HG03520 (cell line): ENCODE data around the gene SYT9.
"Not testable (repeated sequence)": the region's sequence is repeated elsewhere in the genome, so short reads cannot be mapped to it uniquely, and the experiment has no call there.

ENCODE experiments used
- ATAC-seq: cut with Tn5 transposase; IDR thresholded peaks from one replicate; pipeline ENCODE4 v1.9.1; 2021; ENCODE audit warnings: mild to moderate bottlenecking, moderate library complexity; ENCODE audit not compliant: unreplicated experiment

The SYT9 gene

DNA sequence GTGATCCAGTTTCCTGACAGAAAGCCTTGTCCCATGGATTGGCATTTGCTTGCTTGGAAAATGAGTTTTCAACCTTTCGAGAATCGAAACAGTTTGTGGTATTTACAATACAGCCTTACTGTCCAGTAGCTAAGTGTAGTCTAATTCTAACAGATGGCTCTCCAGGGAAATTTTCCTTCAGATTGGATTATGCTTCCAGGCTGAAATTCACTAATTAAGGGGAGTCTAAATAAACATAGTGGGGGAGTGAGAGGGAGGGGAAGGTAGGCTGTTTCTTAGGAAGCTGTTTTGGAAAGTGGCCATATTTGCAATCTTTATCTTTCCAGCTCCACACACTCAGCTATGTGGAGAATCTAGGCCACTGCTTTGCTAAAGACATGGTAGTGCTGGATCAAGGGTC lies 81.3 kb downstream of the SYT9 start:
- no peak for ATAC-seq

DNA sequence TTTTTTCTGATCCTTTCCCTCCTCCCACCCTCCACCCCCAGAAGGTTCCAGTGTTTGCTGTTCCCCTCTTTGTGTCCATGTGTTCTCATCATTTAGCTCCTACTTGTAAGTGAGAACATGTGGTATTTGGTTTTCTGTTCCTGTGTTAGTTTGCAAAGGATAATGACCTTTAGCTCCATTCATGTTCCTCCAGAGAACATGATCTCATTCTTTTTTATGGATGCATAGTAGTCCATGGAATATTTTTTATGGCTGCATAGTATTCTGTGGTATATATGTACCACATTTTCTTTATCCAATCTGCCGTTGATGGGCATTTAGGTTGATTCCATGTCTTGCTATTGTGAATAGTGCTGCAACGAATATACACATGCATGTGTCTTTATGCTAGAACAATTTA lies 83.7 kb downstream of the SYT9 start:
- not testable (repeated sequence) for ATAC-seq

DNA sequence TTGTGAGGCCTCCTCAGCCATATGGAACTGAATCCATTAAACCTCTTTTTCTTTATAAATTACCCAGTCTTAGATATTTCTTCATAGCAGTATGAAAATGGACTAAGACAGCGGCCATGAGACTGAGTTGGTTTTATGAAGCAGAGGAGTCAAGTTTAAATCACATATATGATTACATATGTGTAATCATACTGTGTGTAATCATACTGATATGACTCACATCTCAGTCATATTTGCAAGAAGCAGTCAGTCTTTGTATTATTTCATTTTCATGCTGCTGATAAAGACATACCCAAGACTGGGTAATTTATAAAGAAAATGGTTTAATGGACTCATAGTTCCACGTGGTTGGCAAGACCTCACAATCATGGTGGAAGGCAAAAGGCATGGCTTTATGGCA lies 89.8 kb downstream of the SYT9 start:
- ATAC-seq: no peak

DNA sequence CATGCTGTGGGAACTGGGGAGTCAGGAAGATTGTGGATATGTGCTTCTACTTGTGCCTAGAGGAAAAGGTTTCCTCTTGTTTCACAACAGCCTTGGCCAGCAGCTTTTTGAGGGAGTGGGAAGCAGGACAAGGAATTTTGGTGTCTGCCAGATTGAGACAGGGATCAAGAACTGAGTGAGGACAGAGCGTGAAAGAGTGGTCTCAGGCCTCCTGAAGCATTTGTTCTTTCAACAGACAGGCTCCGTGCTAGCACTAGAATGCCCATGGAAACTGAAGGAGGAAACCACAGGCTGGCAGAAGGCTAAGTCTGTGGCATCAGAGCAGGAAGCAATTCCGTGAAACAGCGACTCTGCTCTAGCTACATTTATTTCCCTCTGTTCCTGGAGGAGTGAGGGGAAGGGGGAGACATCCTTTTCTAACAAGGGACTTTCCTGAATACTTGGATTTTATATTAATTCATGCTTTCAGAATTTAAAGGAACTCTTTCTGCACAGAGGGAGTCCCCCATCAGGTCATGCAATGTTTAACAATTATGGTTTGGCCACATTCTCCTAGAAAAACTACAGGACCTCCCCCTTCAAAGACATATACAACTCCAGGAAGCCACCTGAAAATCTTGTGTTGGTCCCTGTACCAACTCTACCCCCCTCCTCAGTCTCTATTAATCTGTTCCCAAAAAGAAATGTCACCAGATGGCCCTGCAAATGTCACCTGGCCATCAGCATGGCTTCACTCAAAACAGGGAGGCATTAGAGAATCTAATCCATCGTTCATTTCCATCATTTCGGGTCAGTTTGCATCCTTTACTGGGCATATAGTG lies 96.1 kb downstream of the SYT9 start:
- ATAC-seq: no peak

DNA sequence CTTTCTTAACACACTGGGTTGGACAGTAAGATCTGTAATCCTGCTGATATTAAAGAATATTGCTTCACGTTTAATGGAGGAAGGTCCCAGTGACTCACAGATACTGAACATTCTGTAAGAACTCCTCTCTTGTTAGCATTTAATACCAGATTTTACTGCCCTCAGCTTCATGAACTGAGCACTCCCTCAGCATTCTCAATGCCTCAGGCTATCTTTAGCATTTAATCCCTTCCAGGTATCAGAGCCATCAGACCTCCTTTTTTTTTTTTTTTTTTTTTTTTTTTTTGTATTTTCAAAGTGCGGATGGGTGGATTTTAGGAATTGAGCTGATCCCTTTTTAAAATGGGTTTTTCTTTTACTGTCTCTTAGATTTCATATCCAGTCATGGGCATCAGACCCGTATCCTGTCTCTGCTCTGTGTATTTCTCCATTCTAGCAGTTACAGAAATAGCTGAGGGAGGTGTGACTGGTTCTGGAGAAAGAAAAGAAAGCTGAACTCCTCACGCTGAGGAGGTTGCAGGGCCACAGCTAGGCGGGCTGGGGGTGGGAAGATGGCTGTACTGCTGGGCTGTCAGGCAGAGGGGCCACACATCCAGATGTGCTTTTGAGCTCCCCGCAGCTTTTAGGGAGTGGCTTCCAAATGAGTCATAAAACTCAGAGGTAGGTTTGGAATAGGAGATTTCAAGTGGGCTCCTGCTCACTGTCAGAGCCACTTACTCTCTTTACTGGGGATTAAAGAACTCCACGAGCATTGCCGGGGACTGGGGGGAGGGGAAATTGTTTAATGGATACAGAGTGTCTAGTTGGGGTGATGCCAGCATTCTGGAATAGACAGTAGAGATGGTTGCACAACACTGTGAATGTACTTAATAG lies 97.0 kb downstream of the SYT9 start:
- no peak for ATAC-seq

DNA sequence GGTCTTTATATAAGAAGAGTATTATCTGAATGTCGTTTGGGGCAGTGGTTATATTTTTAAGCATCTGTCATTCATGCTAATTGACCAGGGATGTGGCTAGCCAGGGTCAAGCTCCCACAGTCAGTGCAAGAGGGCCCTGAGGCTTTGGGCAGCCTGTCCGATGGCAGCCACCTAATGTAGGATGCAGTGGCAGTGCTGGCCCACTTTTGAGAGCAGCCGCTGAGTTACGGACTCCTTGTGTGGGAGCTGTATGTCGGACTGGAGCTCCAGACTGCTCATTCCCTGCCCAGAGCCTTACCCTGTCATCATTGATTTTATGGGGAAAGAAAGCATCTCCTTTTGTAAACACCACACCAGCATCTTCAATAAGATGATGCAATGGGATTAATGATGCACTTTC lies 99.5 kb downstream of the SYT9 start:
- no peak for ATAC-seq

DNA sequence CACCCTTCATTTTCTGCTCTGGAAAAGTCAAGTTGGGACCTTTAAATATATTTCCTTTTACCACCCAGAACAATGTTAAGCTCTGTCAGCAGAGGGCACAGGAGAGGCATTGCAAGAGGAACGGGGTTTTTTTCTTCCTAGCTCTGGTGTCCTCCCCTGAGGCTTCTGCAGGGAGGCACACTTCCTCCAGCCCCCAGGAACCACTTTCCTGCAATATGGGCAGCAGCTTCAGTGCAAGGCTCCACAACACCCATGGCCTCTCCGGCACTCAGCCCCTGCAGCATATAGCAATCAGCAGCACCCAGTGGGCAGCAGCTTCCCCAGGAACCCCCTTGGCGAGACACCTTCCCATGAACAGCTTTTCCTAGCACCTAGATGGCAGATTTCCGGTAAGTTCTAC lies 101.4 kb downstream of the SYT9 start:
- no peak for ATAC-seq

DNA sequence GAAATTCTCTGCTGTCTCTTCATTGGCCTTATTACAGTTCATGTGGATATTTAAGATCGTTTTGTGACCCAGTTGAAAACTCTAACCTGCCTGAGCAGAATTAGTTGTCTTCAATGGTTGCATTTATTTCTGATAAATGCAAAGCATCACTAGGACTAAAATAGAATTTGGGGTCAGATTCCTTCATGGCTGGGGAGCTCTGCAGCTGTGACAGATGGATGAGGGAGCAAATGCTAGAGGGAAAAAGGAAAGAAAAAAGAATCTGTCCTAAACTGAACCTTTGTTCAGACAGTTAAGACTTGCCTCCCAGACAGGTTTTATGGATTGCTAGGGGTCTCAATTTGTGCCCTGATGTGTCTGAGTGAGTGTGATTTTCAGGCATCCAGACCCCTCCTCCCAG lies 113.0 kb downstream of the SYT9 start:
- ATAC-seq: no peak

DNA sequence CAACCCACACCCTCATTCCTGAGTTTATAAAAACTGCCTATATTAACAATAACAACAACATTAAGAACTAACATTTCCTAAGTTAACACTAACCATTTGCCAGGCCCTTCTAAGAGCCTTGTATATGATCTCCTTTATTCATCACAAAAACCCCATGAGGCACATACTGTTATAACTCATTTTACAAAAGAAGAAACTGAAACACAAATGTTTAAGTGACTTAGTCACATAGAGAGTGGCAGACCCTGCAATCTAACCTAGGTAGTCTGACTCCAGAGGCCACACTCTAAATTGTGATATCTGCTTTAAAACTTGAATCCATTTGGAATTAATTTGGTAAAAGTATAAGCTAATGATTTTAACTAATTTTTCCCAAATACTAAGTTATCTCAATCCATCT lies 116.1 kb downstream of the SYT9 start:
- ATAC-seq: no peak

DNA sequence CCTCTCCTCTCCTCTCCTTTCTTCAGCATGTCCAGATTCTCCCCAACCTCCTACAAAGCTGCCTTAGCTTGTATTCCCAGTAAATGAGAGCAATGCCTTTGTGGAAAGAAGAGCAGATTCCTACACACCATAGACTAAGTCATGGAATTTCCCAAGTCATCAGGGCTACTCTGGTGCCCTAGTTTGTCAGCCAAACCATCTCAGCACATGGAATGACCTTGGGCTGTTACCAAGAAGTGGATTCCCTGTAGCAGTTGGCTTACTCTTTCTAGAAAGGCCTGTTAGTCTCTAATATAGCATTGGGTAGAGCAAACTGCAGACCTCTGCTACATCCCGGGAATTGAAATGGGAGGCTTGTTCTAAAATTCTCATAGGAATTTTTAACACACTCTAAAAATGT lies 124.7 kb downstream of the SYT9 start:
- ATAC-seq: no peak

DNA sequence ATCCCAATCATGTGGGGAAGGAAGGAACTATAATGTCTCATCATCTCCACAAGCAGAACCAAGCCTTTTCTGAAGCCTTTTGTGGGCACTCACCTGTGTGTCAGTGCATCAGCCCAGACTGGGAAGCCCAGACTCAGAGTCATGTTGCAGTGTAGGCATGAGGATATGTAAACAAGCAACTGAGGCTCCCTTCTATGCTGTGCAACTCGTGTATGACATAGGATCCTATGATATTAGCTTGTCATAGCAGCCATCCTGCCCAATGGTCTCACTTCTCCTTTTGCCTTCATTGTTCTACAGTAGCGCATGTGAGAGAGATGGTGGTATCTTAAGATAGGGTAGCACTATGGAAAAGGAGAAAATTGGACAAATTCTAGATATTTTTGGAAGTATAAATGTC lies 130.2 kb downstream of the SYT9 start:
- no peak for ATAC-seq

DNA sequence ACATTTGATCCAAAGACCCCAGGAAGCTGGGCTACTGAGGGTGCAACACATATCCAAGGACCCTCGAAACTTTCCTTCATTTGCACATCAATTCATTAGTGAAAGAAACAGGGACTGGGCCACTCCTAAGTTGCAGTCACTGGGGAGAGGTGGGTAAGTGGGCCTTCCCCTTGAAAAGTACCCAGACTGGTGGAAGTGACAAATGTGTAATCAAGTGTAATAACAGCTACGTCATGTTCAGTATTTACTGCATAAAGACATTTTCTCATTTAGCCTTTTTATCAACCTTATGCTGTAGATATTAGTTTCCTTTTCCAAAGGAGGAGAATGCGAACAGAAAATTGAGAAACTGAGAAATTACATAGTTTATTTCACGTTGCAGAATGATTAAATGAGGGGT lies 131.7 kb downstream of the SYT9 start:
- no peak for ATAC-seq

DNA sequence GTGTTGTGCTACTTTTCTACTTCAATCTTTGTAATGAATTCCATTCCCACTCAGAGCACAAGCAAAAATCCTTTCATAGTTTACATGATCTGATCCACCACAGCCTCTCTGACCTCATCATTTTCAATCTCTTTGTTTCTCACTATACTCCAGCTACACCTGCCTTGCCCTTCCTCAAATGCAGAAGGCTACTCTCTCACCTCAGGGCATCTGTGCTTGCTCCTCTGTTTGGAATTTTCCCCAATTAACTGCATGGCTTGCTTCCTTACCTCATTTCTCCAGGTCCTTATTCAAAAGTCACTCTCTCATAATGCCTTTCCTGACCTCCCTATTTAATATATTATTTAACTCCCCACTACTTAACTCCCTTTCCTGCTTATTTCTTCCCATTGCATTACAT lies 133.0 kb downstream of the SYT9 start:
- no peak for ATAC-seq

DNA sequence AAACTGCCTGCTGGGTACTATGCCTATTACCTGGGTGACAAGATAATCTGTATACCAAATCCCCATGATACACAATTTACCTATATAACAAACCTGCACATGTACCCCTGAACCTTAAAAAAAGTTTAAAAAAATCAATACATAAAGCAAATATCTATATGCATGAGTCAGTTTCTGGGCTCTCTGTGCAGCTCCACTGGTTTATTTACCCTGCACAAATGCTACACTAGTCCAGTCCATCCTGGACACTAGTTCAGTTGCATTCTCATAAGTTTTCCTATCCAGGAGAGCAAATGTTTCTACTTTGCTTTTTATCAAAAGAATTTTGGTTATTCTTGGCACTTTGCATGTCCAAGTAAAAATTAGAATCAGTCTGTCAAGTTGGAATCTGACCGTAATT lies 133.8 kb downstream of the SYT9 start:
- no peak for ATAC-seq

DNA sequence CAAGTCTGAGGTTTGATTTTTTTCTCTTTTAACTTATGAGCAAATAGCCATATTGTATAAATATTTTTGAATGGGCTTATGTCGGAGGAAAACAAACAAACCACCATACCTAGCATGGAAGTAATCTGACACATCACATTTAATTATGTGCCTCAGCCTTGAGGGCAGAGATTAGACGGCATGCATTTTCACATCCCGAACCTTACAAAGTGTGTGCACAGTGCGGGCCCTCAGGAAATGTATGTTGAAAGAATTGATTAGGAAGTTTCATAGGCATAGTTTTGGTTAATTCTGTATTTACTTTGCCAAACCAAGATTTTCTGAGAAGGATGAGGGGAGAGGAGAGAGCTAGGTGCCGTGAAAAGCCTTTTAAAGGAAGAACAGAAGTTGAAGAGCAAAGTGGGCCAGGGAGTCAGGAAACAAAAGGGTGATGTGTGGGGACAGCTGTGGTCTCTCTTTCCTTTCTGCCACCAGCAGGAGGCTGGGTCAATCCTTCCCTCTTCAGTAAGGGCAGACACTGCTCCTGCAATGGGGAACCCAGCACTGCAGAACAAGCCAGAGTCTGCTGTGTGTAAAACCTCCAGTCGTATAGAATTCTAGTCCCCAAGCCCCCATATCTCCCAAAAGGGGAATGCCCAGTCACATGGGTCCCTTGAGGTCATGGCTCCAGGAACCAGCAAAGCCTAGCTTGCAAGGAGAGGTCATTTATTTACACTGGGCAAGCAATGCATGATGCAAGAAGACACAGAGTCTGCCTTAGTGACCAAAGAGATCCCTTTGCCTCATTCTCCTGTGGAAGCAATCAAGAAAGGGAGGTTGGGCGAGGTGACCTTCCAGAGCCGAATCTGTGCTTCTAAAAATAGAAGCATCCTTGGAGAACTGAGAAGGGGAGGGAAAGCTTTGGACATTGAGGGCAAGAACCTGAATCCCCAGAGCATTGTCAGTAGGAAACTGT lies 162.5 kb downstream of the SYT9 start:
- ATAC-seq: no peak

DNA sequence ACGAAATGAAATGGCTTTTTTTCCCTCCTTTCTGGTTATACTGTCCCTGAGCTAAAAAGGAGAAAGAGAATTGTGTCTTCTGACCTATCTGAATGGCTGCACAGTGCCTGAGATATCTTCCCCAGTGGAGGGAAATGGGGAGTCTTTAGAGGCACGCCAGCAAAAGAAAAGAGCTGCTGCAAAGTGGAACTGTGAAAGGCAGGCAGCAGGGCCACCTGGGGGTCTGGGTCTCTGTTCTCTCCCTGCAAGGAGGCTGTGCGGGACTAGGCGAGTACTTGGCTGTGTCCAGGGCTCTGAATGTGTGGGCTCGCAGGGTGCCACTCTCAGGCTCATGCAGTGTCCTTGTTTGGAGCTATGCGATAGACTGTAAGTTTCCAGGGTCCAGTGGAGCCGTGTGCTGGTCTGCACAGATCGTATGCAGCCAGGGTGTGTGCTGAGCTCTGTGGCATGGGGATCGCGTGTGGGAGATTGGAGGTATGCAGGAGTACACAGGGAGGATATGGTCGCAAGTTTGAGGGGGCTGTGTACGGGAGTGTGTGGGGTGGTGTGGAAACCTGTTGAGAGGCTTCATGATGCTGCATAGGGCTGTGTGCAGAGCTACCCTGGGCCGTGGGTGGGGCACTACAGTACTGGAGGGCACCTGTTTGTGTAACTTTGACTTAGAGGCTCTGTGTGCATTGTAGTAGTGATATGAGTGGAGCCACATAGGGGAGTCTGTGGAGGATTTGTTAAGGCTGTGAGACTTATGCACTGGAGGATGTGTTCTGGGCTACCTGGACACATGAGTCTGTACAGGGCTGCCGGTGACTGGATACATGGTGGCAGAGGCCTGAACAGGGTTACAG lies 163.5 kb downstream of the SYT9 start:
- no peak for ATAC-seq

DNA sequence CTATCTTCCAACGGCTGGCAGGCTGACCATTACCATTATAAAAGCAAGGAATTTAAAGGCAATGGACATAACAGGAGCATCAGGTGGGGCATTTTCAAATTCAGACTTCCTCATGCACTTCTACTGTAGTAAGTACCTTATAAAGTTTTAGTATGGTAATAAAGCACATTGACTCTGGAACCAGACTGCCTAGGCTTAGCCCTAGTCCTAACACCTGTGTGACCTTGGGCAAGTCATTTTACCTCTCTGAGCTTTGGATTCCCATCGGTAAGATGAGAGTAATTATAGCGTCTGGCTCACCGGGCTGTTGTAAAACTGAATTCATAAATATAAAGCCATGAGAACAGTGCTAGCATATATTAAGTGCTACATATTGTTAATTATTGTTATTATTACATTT lies 164.4 kb downstream of the SYT9 start:
- no peak for ATAC-seq

DNA sequence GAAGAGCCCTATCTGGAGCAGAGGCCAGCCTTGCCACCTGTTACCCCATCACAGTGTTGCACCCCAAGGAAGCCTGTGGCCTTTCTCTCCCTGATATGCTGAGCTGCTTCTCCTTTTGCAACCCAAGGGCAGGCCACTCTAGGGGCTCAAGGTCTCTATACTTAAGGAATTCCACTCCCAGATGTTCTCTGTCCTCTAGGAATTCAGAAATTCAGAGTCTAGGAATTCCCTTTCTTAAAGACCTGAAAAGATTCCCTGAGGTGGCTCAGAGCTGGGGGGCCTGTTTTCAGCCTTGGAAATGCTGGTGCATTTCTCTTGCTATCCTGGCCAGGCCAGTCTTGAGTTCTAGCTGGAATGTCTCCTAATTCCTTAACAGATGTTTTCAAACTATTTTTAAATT lies 165.6 kb downstream of the SYT9 start:
- ATAC-seq: no peak

DNA sequence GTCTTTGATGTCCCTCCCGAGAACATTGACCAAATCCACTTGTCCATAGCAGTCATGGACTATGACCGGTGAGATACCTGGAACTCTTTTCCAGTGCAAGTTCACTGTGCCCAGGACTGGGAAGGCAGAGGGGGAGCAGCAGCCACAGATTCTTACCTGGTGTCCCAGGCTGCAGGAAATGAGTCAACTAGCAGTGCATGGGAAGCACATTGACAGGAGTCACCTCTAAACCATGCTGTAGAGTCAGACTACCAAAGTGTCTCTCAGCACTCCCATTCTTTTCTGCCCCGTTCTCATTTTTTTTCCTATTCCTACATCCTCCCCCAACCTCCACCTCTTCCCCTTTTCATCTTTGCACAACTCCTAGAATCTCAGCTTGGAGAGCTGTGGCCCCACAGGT lies 166.4 kb downstream of the SYT9 start:
- ATAC-seq: no peak

DNA sequence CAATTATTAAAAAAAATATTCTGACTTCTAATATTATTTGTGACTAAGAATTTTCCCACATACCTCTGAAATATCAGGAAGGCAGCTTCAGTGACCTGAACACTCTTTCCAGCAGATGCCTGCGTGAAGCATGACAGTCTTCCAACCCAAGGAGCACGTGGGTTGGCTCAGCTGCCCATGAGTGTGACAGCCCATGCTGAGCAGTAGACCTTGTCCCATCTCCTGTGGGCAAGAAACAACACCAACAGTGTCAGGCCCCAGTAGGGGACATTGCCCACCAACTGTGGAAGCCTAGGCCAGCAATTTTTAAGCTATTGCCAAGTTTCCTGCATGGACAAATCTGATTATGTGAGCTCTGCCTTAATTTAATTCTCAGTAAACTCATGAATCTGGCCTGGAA lies 167.2 kb downstream of the SYT9 start:
- no peak for ATAC-seq
